GM15510 (cell line): ENCODE results near the gene TARP.

ENCODE experiments used
- POLR2A ChIP-seq: IDR thresholded peaks from 3 replicates; pipeline ENCODE4 v1.6.1; 2011; ENCODE audit warnings: borderline replicate concordance; ENCODE audit not compliant: insufficient read length; ENCODE audit errors: extremely low read depth

Gene TARP

GRCh38 chr7:38229884-38230642 lies 43.4 kb downstream of the TARP start:
- no peak for TF ChIP-seq POLR2A

DNA sequence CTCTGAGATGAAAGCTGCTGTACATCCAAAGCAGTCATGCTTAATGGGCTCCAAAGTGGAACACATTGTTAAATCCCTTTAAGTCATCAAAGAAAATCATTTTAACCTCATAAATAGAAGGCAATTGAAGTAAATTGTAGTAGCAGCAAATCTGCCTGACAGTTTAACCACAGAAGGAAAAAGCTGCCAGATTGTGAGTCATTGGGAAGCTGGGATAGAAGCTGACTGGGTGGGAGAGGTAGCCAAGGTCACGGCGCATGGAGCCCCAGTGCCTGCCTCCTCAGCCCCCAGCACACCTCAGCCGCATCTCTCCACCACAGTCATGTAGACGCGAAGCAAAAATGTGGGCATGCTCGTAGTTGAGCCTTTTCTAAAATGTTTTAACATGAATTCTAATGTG lies 44.0 kb downstream of the TARP start:
- no peak for TF ChIP-seq POLR2A

DNA sequence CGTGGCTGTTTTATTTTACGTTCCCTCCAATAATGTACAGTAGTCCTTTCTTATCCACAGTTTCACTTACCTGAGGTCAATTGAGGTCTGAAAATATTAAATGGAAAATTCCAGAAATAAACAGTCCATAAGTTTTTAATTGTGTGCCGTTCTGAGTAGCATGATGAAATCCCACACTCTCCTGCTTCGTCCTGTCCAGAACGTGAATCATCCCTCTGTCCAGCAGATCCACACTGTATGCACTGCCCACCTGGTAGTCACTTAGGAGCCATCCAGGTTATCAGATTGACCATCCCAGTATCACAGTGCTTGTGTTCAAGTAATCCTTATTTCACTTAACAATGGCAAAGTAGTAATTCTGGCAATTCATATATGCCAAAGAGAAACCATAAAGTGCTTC lies 49.0 kb downstream of the TARP start:
- no peak for TF ChIP-seq POLR2A

GRCh38 chr7:38223306-38223705 lies 50.1 kb downstream of the TARP start:
- TF ChIP-seq POLR2A: no peak

GRCh38 chr7:38222481-38223096 lies 50.8 kb downstream of the TARP start:
- no peak for TF ChIP-seq POLR2A

GRCh38 chr7:38220452-38220851 lies 53.0 kb downstream of the TARP start:
- no peak for TF ChIP-seq POLR2A

DNA sequence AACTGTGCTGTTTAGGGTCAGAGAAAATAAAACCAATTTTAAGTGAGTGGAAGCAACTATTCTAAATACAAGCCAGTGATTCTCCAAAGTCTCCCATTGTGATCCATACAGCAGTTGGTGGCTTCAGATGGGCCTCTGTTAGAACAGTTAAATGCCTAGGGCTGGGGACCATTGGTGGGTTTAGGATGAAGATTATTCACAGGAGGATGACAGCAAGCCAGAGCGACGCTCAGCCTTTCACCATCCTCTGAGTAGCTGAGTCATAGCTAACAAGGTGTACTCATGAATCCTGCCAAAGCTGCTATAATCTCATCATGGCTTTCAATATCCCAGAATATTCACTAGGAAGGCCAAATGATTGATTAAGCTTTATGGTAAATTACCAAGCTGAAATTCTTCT lies 55.8 kb downstream of the TARP start:
- TF ChIP-seq POLR2A: no peak

DNA sequence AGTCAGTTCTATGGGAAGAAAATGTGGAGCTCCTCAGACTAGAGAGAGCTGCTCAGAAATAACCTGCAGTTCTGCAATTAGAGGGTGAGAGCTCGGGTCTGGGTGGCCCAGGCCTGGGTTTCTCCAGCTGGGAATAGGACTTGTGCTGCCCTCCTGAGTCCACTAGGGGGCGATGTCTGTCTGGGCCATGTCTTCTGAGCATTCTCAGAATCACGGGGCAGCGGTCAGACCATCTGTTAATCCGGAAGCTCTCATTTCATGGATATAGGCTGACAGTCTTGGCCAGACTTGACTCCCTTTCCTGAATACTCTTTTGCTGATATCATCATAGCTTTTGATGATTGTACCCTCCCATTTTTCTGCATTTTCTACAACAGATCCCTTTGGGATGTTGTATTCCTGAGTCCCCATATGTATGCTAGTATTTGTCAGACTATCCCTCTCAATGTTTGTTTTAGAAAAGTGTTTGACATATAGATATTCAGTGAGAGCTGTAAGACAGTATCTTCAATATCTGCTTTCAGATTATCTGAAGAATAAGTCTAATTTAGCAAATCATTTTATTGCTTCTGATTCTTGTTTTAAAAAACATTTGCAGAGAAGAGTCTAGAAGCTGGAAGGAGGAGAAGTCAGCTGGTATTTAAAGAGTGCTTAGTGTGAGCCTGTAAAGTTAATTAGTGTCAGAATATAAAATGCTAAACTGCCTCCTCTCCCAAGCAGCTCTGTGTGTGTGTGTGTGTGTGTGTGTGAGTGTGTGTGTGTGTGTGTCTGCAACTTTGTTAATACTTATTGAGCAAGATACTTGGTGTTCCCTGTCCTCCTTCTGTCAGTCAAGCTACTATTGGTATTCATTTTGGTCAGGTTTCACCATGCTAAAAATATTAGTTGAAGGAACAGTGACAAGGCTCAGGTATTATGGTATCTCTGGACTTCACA lies 57.4 kb downstream of the TARP start:
- TF ChIP-seq POLR2A: no peak

DNA sequence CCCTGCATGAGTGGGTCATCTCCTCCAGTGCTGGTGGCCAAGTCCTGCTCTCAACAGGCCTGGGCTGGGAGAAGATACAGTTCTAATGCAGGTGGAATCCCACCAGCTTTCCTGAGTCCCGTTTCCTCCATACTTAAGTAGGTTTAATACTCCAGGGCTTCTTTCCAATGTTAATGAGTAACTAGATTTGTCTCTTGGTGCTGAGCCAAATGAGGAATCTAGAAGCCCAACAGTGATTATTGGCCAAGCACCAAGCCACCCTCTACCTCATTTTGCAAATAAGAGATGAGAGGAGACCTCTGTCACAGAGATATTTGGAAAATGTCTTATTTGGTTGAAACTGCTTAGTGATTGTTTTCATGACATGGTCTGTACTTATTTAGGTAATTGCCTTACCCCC lies 58.3 kb downstream of the TARP start:
- TF ChIP-seq POLR2A: no peak

GRCh38 chr7:38211940-38212339 lies 61.5 kb downstream of the TARP start:
- TF ChIP-seq POLR2A: no peak

GRCh38 chr7:38211486-38211885 lies 62.0 kb downstream of the TARP start:
- no peak for TF ChIP-seq POLR2A
